H9 (cell line): ENCODE measurements around the gene METTL21C. TPM values are rescaled to one million over a fixed set of nuclear protein-coding genes. Genes with fewer than 3 reads are reported as not detected.

Experiments used
- DNase-seq: peaks from one replicate; pipeline ENCODE4 v3.0.0-alpha.2; 2017
- H2AFZ ChIP-seq: one replicate; pipeline ENCODE4 v1.6.1; 2013; ENCODE audit warnings: mild to moderate bottlenecking, low read length, control low read depth, moderate library complexity
- H2AK5ac ChIP-seq: 2 replicates; pipeline ENCODE4 v1.6.1; 2013; ENCODE audit warnings: low read length, control low read depth, mixed read lengths; ENCODE audit not compliant: insufficient read length
- H2BK120ac ChIP-seq: one replicate; pipeline ENCODE4 v1.6.1; 2013; ENCODE audit warnings: low read depth, mild to moderate bottlenecking, low read length, control low read depth, inconsistent platforms; ENCODE audit not compliant: poor library complexity, severe bottlenecking
- H2BK12ac ChIP-seq: 2 replicates; pipeline ENCODE4 v1.6.1; 2013; ENCODE audit warnings: low read length, control low read depth, mixed read lengths, low read depth; ENCODE audit not compliant: insufficient read length
- H2BK15ac ChIP-seq: 2 replicates; pipeline ENCODE4 v1.6.1; 2013; ENCODE audit warnings: low read depth, low read length, control low read depth
- H2BK20ac ChIP-seq: one replicate; pipeline ENCODE4 v1.6.1; 2013; ENCODE audit warnings: low read depth, mild to moderate bottlenecking, low read length, control low read depth, inconsistent platforms; ENCODE audit not compliant: poor library complexity, severe bottlenecking
- H2BK5ac ChIP-seq: 2 replicates; pipeline ENCODE4 v1.6.1; 2013; ENCODE audit warnings: low read length, control low read depth, mixed read lengths; ENCODE audit not compliant: insufficient read length
- H3K14ac ChIP-seq: 2 replicates; pipeline ENCODE4 v1.6.1; 2013; ENCODE audit warnings: low read length, control low read depth; ENCODE audit not compliant: insufficient read depth
- H3K18ac ChIP-seq: 2 replicates; pipeline ENCODE4 v1.6.1; 2013; ENCODE audit warnings: low read depth, mild to moderate bottlenecking, mixed read lengths, low read length, control low read depth; ENCODE audit not compliant: insufficient read length
- H3K23ac ChIP-seq: 2 replicates; pipeline ENCODE4 v1.6.1; 2013; ENCODE audit warnings: low read length, control low read depth, mixed read lengths, low read depth; ENCODE audit not compliant: insufficient read length
- H3K23me2 ChIP-seq: 2 replicates; pipeline ENCODE4 v1.6.1; 2013; ENCODE audit warnings: low read depth, mild to moderate bottlenecking, mixed read lengths, low read length, control low read depth; ENCODE audit not compliant: insufficient read length, poor library complexity, severe bottlenecking
- H3K27ac ChIP-seq: 2 replicates; pipeline ENCODE4 v1.5.1; 2013; ENCODE audit warnings: low read length, control low read depth, mixed read lengths, low read depth; ENCODE audit not compliant: insufficient read length
- H3K27me3 ChIP-seq: 2 replicates; pipeline ENCODE4 v1.6.1; 2013; ENCODE audit warnings: low read length, control low read depth, inconsistent platforms; ENCODE audit not compliant: insufficient read depth
- H3K4ac ChIP-seq: 2 replicates; pipeline ENCODE4 v1.6.1; 2013; ENCODE audit warnings: low read depth, mild to moderate bottlenecking, control low read depth, inconsistent platforms, low read length, moderate library complexity
- H3K4me1 ChIP-seq: 2 replicates; pipeline ENCODE4 v1.6.1; 2013; ENCODE audit warnings: low read length, control low read depth, inconsistent platforms; ENCODE audit not compliant: insufficient read depth
- H3K4me2 ChIP-seq: 2 replicates; pipeline ENCODE4 v1.6.1; 2013; ENCODE audit warnings: low read length, control low read depth, mixed read lengths; ENCODE audit not compliant: insufficient read length, insufficient read depth
- H3K56ac ChIP-seq: 2 replicates; pipeline ENCODE4 v1.6.1; 2013; ENCODE audit warnings: low read depth, mild to moderate bottlenecking, mixed read lengths, low read length, control low read depth; ENCODE audit not compliant: insufficient read length
- H3K79me1 ChIP-seq: 2 replicates; pipeline ENCODE4 v1.6.1; 2013; ENCODE audit warnings: low read depth, mild to moderate bottlenecking, moderate library complexity, low read length, control low read depth, inconsistent platforms; ENCODE audit not compliant: insufficient read depth, poor library complexity, severe bottlenecking
- H3K79me2 ChIP-seq: 2 replicates; pipeline ENCODE4 v1.6.1; 2013; ENCODE audit warnings: low read length, control low read depth, inconsistent platforms; ENCODE audit not compliant: insufficient read depth
- H3K9ac ChIP-seq: 2 replicates; pipeline ENCODE4 v1.6.1; 2013; ENCODE audit warnings: low read length, control low read depth, mixed read lengths; ENCODE audit not compliant: insufficient read length; ENCODE audit errors: extremely low read depth
- H3K9me3 ChIP-seq: one replicate; pipeline ENCODE4 v1.6.1; 2013; ENCODE audit warnings: low read depth, low read length, inconsistent platforms; ENCODE audit not compliant: control insufficient read depth
- H3T11ph ChIP-seq: one replicate; pipeline ENCODE4 v1.6.1; 2013; ENCODE audit warnings: mild to moderate bottlenecking, low read length, control low read depth, inconsistent platforms
- H4K20me1 ChIP-seq: one replicate; pipeline ENCODE4 v1.6.1; 2013; ENCODE audit not compliant: control insufficient read depth, insufficient read length, insufficient read depth
- H4K5ac ChIP-seq: 2 replicates; pipeline ENCODE4 v1.6.1; 2013; ENCODE audit warnings: low read depth, mild to moderate bottlenecking, mixed read lengths, low read length, control low read depth; ENCODE audit not compliant: insufficient read length
- H4K8ac ChIP-seq: replicated peaks from 2 replicates; pipeline ENCODE4 v1.6.1; 2013; ENCODE audit warnings: low read length, control low read depth, mixed read lengths, low read depth; ENCODE audit not compliant: insufficient read length
- H4K91ac ChIP-seq: 2 replicates; pipeline ENCODE4 v1.6.1; 2013; ENCODE audit warnings: low read depth, mild to moderate bottlenecking, moderate library complexity, mixed read lengths, low read length, control low read depth; ENCODE audit not compliant: insufficient read length
- H3K27ac Mint-ChIP-seq, 3 experiments: 2 replicates in 2 of 3; 3 replicates in 1 of 3; pipeline ENCODE4 v1.8.0; 2020 to 2021; ENCODE audit warnings: mixed read lengths in 3 of 3, mild to moderate bottlenecking in 1 of 3, moderate library complexity in 1 of 3
- H3K27me3 Mint-ChIP-seq: 2 replicates; pipeline ENCODE4 v1.8.0; 2021; ENCODE audit warnings: low read depth, mild to moderate bottlenecking, moderate library complexity, mixed read lengths
- H3K36me3 Mint-ChIP-seq, 3 experiments: 2 replicates in 2 of 3; 3 replicates in 1 of 3; pipeline ENCODE4 v1.8.0; 2020 to 2021; ENCODE audit warnings: low read depth in 3 of 3, mixed read lengths in 3 of 3; ENCODE audit not compliant: insufficient read depth in 1 of 3
- H3K4me1 Mint-ChIP-seq, 2 experiments: 2 replicates each; pipeline ENCODE4 v1.8.0; 2020; ENCODE audit warnings: mixed read lengths in 2 of 2
- H3K4me3 Mint-ChIP-seq, 2 experiments: 2 replicates in 1 of 2; 3 replicates in 1 of 2; pipeline ENCODE4 v1.8.0; 2020 to 2021; ENCODE audit warnings: mild to moderate bottlenecking in 2 of 2, mixed read lengths in 2 of 2, moderate library complexity in 1 of 2
- H3K9me3 Mint-ChIP-seq, 2 experiments: 2 replicates in 1 of 2; 3 replicates in 1 of 2; pipeline ENCODE4 v1.8.0; 2020; ENCODE audit warnings: mild to moderate bottlenecking in 2 of 2, mixed read lengths in 2 of 2, moderate library complexity in 1 of 2
- CTCF ChIP-seq: fragments of 200-600 bp; sonication (generic); conservative IDR thresholded peaks from 3 replicates; pipeline ENCODE4 v1.8.0; 2021; ENCODE audit warnings: antibody characterized with exemption, mild to moderate bottlenecking
- WGBS: extraction: QIAGEN DNeasy Blood & Tissue Kit; methylation state at CpG from one replicate; pipeline ENCODE4 v1.1.7; 2013; ENCODE audit warnings: missing lambda C conversion rate, low lambda C conversion rate, mixed read lengths; ENCODE audit not compliant: insufficient read length; ENCODE audit errors: extremely low coverage; 5-methylcytosine and 5-hydroxymethylcytosine counted together
- total RNA-seq: library from RNA; stranded (reverse); gene quantifications from 2 replicates; pipeline ENCODE4 v1.2.1, GENCODE V29; 2021

METTL21C gene
- total RNA-seq, 1 experiment from 2014 or later = not detected

- H3K27me3 ChIP-seq = no peaks in the 10 kb centered on the region
- TF ChIP-seq CTCF = no peak
- Mint-ChIP-seq H3K27ac (no peak overlapping the region), H3K9me3 (no peaks in the 10 kb centered on the region), H3K27me3 (no peaks in the 10 kb centered on the region), H3K4me1 (no peaks in the 10 kb centered on the region), H3K36me3 (peaks cover 34 to 75% (median 56%) of the 10 kb centered on the region in 3 experiments; a peak in 6 of 7 replicates), H3K4me3 (no peak overlapping the region)
- H3K23ac ChIP-seq = no peak overlapping the region
- H3K14ac ChIP-seq = no peak overlapping the region
- no peak overlapping the region for H2AK5ac ChIP-seq
- no peak overlapping the region for H2BK120ac ChIP-seq
- DNase-seq = no peak
- H3K23me2 ChIP-seq = no peaks in the 10 kb centered on the region
- H3K18ac ChIP-seq = no peak overlapping the region
- H2AFZ ChIP-seq = no peak overlapping the region
- H4K20me1 ChIP-seq = no peaks in the 10 kb centered on the region
- H3K9me3 ChIP-seq = no peaks in the 10 kb centered on the region
- no peak overlapping the region for H3K9ac ChIP-seq
- no peak overlapping the region for H3K27ac ChIP-seq
- H3T11ph ChIP-seq = no peak overlapping the region
- no peak overlapping the region for H2BK5ac ChIP-seq
- WGBS = no CpG with 5 or more reads among the region's 6 CpGs
- no peak overlapping the region for H4K5ac ChIP-seq
- H4K91ac ChIP-seq = no peak overlapping the region
- H3K56ac ChIP-seq = no peak overlapping the region
- H3K4ac ChIP-seq = no peak overlapping the region
- no peak overlapping the region for H2BK20ac ChIP-seq
- H3K4me2 ChIP-seq = no peak overlapping the region
- H2BK12ac ChIP-seq = no peak overlapping the region
- no peak overlapping the region for H4K8ac ChIP-seq
- no peaks in the 10 kb centered on the region for H3K79me2 ChIP-seq
- H2BK15ac ChIP-seq = no peak overlapping the region
- no peaks in the 10 kb centered on the region for H3K4me1 ChIP-seq
- H3K79me1 ChIP-seq = no peaks in the 10 kb centered on the region
Measured at GRCh38 chr13:102642475-102642874, 52.4 kb downstream of the METTL21C start.
